GM23248 (cell line): ENCODE results near the gene RMI1.

ENCODE experiments used
- EZH2 ChIP-seq: fragments of 200-600 bp; sonication (generic); IDR thresholded peaks from 2 replicates; pipeline ENCODE4 v1.6.1; 2018; ENCODE audit warnings: antibody characterized with exemption, mild to moderate bottlenecking; ENCODE audit not compliant: insufficient read depth, poor library complexity, severe bottlenecking
- EZH2phosphoT487 ChIP-seq: fragments of 200-600 bp; sonication (generic); IDR thresholded peaks from 2 replicates; pipeline ENCODE4 v1.6.1; 2018; ENCODE audit warnings: antibody characterized with exemption, moderate library complexity, mild to moderate bottlenecking, low read depth; ENCODE audit not compliant: insufficient read depth

DNA sequence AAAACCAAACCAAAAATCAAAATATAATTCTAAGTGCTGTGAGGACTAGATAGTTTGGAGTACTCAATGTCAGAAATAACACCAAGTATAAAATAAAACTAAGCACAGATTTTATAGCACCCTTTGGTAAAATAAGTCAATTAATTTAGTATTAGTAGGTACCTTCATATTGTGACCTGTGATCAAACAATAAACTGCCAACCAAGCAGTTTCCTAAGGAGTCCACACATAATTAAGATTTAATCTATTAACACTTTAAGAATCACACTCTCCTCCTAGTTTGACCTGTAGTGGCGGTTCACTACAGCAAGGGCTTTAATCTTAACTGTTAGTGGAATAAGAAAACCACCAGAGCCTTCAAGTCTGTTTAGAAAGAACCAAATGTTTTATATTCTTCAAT lies 3.4 kb upstream of the RMI1 start:
- no peak for TF ChIP-seq EZH2
- no peak for TF ChIP-seq EZH2phosphoT487
